HepG2 (cell line): ENCODE measurements around the gene LCE6A. TPM values are rescaled to one million over a fixed set of nuclear protein-coding genes. Genes with fewer than 3 reads are reported as not detected.

Source experiments
- HDAC1 ChIP-seq: sonication (generic); formaldehyde crosslinking; IDR thresholded peaks from 2 replicates; pipeline ENCODE4 v1.5.1; 2020; ENCODE audit warnings: mild to moderate bottlenecking, missing genetic modification reagents
- MAZ ChIP-seq, 2 experiments: sonication (generic) in 1 of 2; formaldehyde crosslinking in 1 of 2; IDR thresholded peaks; 2 replicates each; pipeline versions ENCODE4 v1.5.0 to v1.6.1; 2012 to 2020; ENCODE audit warnings: low read depth in 2 of 2, mild to moderate bottlenecking in 2 of 2, borderline replicate concordance in 1 of 2, improper control_type of control experiment in 1 of 2, low read length in 1 of 2, missing genetic modification reagents in 1 of 2, moderate library complexity in 1 of 2
- SKI ChIP-seq: fragments of 450-650 bp; IDR thresholded peaks from one replicate; pipeline ENCODE4 v1.6.1; 2018; ENCODE audit warnings: mild to moderate bottlenecking; ENCODE audit not compliant: partially characterized antibody
- SMAD3 ChIP-seq: sonication (generic); formaldehyde crosslinking; IDR thresholded peaks from 2 replicates; pipeline ENCODE4 v1.4.0; 2020; ENCODE audit warnings: missing genetic modification reagents
- SMC3 ChIP-seq: IDR thresholded peaks from 2 replicates; pipeline ENCODE4 v1.6.1; 2011; ENCODE audit warnings: low read length, improper control_type of control experiment
- SSRP1 ChIP-seq: IDR thresholded peaks from 2 replicates; pipeline ENCODE4 v1.6.1; 2016; ENCODE audit warnings: control low read depth
- TBX3 ChIP-seq: fragments of 450-650 bp; IDR thresholded peaks from 2 replicates; pipeline ENCODE4 v1.6.1; 2017; ENCODE audit warnings: antibody characterized with exemption, mild to moderate bottlenecking, inconsistent platforms, borderline replicate concordance
- XRCC5 ChIP-seq: fragments of 200-400 bp; formaldehyde crosslinking; optimal IDR thresholded peaks from 2 replicates; pipeline ENCODE3; 2017; ENCODE audit warnings: mild to moderate bottlenecking, low read length
- ZNF10 ChIP-seq: sonication (generic); formaldehyde crosslinking; IDR thresholded peaks from 2 replicates; pipeline ENCODE4 v1.4.0; 2020; ENCODE audit warnings: mild to moderate bottlenecking, low read depth, missing genetic modification reagents, borderline replicate concordance
- ZNF7 ChIP-seq: IDR thresholded peaks from 2 replicates; pipeline ENCODE4 v1.6.1; 2016; ENCODE audit warnings: missing biosample characterization, missing genetic modification reagents
- polyA plus RNA-seq, 8 experiments: library from polyadenylated mRNA; depleted of rRNA in 3 of 8; stranded (reverse) in 7 of 8; unstranded in 1 of 8; fragments of >200 nt; fragmentation: Illumina TruSeq in 4 of 8; extraction: Trizol in 4 of 8; gene quantifications; 2 replicates each; pipeline versions ENCODE4 v1.2.1 to v1.2.3, GENCODE V29; 2011 to 2016; ENCODE audit warnings: low read depth in 4 of 8, missing spikeins in 1 of 8, mixed read lengths in 1 of 8; ENCODE audit not compliant: insufficient read depth in 1 of 8
- total RNA-seq, 5 experiments: library from RNA; depleted of rRNA; stranded (reverse); fragments of >200 nt; fragmentation: Illumina TruSeq; extraction: Trizol; gene quantifications; 2 replicates each; pipeline ENCODE4 v1.2.3, GENCODE V29; 2016; ENCODE audit warnings: low read depth in 1 of 5
- TF ChIP-seq, protein P1 (sequence below): sonication (generic); formaldehyde crosslinking; IDR thresholded peaks from 2 replicates; pipeline ENCODE4 v1.5.0; 2020; ENCODE audit warnings: mild to moderate bottlenecking, missing genetic modification reagents, moderate library complexity
- TF ChIP-seq, protein P2 (sequence below): sonication (generic); formaldehyde crosslinking; IDR thresholded peaks from 2 replicates; pipeline ENCODE4 v1.4.0; 2020; ENCODE audit warnings: mild to moderate bottlenecking, missing genetic modification reagents
- TF ChIP-seq, protein P3 (sequence below), 2 experiments: sonication (generic) in 1 of 2; formaldehyde crosslinking in 1 of 2; IDR thresholded peaks; 2 replicates each; pipeline versions ENCODE4 v1.4.0 to v1.6.1; 2016 to 2020; ENCODE audit warnings: borderline replicate concordance in 1 of 2, low read depth in 1 of 2, mild to moderate bottlenecking in 1 of 2, missing genetic modification reagents in 1 of 2

LCE6A gene
- total and polyA plus RNA-seq, 2 of the 13 experiments (the other 11 are each of a cell fraction or from before 2014, with no cell fraction given) = not detected

DNA sequence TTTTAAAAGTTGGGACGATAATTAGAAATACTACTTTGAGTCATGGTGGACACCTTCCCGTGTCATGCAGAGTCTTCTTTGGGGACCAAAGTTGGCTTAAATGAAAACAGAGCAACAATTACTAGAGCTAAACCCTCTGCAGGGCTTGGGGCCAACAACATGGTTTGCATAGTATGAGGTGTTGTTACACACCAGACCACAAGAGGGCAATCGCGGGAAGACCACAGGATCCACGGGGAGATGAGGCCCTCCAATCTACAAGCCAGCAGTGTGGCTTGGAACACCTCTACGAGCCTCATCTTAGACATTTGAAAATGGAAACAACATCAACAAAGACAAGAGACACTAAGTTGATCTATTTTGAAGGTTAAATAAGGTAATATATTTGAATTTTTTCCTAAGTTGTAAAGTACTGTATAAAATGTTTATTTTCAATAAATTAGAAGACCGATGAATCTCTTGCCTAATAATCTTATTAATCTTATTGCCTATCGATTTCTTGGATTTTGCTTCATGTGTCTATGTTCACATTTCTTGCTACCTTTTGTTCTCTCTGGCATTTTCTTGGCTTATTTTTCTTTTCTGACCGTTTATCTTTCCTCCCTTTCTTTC is 27.3 kb downstream of the LCE6A start (continued):
- TF ChIP-seq, protein P1, sequence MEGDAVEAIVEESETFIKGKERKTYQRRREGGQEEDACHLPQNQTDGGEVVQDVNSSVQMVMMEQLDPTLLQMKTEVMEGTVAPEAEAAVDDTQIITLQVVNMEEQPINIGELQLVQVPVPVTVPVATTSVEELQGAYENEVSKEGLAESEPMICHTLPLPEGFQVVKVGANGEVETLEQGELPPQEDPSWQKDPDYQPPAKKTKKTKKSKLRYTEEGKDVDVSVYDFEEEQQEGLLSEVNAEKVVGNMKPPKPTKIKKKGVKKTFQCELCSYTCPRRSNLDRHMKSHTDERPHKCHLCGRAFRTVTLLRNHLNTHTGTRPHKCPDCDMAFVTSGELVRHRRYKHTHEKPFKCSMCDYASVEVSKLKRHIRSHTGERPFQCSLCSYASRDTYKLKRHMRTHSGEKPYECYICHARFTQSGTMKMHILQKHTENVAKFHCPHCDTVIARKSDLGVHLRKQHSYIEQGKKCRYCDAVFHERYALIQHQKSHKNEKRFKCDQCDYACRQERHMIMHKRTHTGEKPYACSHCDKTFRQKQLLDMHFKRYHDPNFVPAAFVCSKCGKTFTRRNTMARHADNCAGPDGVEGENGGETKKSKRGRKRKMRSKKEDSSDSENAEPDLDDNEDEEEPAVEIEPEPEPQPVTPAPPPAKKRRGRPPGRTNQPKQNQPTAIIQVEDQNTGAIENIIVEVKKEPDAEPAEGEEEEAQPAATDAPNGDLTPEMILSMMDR = peak; percentile 79
- TF ChIP-seq, protein P2, sequence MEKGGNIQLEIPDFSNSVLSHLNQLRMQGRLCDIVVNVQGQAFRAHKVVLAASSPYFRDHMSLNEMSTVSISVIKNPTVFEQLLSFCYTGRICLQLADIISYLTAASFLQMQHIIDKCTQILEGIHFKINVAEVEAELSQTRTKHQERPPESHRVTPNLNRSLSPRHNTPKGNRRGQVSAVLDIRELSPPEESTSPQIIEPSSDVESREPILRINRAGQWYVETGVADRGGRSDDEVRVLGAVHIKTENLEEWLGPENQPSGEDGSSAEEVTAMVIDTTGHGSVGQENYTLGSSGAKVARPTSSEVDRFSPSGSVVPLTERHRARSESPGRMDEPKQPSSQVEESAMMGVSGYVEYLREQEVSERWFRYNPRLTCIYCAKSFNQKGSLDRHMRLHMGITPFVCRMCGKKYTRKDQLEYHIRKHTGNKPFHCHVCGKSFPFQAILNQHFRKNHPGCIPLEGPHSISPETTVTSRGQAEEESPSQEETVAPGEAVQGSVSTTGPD = no peak
- TF ChIP-seq SMAD3 (CRISPR knock-in tag) = no peak
- no peak for TF ChIP-seq ZNF10 (CRISPR knock-in tag)
- no peak for TF ChIP-seq TBX3
- no peak for TF ChIP-seq SKI
- TF ChIP-seq, protein P3, sequence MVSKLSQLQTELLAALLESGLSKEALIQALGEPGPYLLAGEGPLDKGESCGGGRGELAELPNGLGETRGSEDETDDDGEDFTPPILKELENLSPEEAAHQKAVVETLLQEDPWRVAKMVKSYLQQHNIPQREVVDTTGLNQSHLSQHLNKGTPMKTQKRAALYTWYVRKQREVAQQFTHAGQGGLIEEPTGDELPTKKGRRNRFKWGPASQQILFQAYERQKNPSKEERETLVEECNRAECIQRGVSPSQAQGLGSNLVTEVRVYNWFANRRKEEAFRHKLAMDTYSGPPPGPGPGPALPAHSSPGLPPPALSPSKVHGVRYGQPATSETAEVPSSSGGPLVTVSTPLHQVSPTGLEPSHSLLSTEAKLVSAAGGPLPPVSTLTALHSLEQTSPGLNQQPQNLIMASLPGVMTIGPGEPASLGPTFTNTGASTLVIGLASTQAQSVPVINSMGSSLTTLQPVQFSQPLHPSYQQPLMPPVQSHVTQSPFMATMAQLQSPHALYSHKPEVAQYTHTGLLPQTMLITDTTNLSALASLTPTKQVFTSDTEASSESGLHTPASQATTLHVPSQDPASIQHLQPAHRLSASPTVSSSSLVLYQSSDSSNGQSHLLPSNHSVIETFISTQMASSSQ (IDR thresholded peaks at IDR 0.05; ENCODE audit: low read depth) = no peak
- TF ChIP-seq, protein P3 (CRISPR knock-in tag; IDR thresholded peaks at IDR 0.05; ENCODE audit: borderline replicate concordance) = no peak
- no peak for TF ChIP-seq MAZ (IDR thresholded peaks at IDR 0.05; ENCODE audit: borderline replicate concordance, low read depth, low read length)
- no peak for TF ChIP-seq MAZ (CRISPR knock-in tag; IDR thresholded peaks at IDR 0.05; ENCODE audit: low read depth)
- TF ChIP-seq ZNF7 (CRISPR knock-in tag) = no peak
- TF ChIP-seq SSRP1 (CRISPR knock-in tag) = no peak
- no peak for TF ChIP-seq HDAC1 (CRISPR knock-in tag)
- TF ChIP-seq SMC3 = peak; percentile 65; the same call in 1 of the 2 replicates
- TF ChIP-seq XRCC5 = peak; percentile 40
